Endothelial cell of umbilical vein (primary cell): ENCODE measurements around the gene BACE1-AS. TPM values are rescaled to one million over a fixed set of nuclear protein-coding genes. Genes with fewer than 3 reads are reported as not detected.

ENCODE experiments used
- BruUV-seq: library from RNA; stranded (reverse); fragments of 400-500 nt; replicated peaks from 2 replicates; lab custom pipeline; 2021; lab: Mats Ljungman, UMichigan
- CTCF ChIA-PET: fragments of 300-600, 350-600 bp; sonication (Branson Sonifier 250); formaldehyde crosslinking; loops from one replicate; lab custom pipeline; 2021; ENCODE audit warnings: antibody characterized with exemption, inconsistent platforms; lab: Charles Lee
- POLR2A ChIA-PET: fragments of 300-600, 350-600 bp; sonication (Branson Sonifier 250); formaldehyde crosslinking; loops from one replicate; lab custom pipeline; 2021; ENCODE audit warnings: antibody characterized with exemption, inconsistent platforms; lab: Charles Lee
- DNase-seq: peaks from one replicate; pipeline ENCODE4 v3.0.0-alpha.2; 2011; ENCODE audit warnings: low read depth, low spot score
- FAIRE-seq: peaks from 2 replicates; lab custom pipeline; 2011; peaks lifted over from hg19 to GRCh38; lab: Jason Lieb, UNC
- H2AFZ ChIP-seq: 2 replicates; pipeline ENCODE4 v1.6.0; 2012; ENCODE audit warnings: low read depth, low read length, control low read depth, inconsistent platforms
- H3K27ac ChIP-seq: 2 replicates; pipeline ENCODE4 v1.5.1; 2011; ENCODE audit warnings: low read depth, mild to moderate bottlenecking, control low read depth, low read length, moderate library complexity; ENCODE audit not compliant: insufficient read depth
- H3K27me3 ChIP-seq, 2 experiments: 2 replicates each; pipeline versions ENCODE4 v1.6.0 to v1.6.1; 2011; ENCODE audit warnings: low read length in 2 of 2, mixed read lengths in 1 of 2; ENCODE audit not compliant: control insufficient read depth in 2 of 2, insufficient read depth in 2 of 2
- H3K36me3 ChIP-seq, 2 experiments: 2 replicates in 1 of 2; 3 replicates in 1 of 2; pipeline ENCODE4 v1.5.1; 2011; ENCODE audit warnings: low read length in 2 of 2, mild to moderate bottlenecking in 1 of 2, moderate library complexity in 1 of 2; ENCODE audit not compliant: control insufficient read depth in 2 of 2, insufficient read depth in 2 of 2; ENCODE audit errors: extremely low read depth in 1 of 2
- H3K4me1 ChIP-seq: 3 replicates; pipeline ENCODE4 v1.5.1; 2011; ENCODE audit warnings: mild to moderate bottlenecking, low read length; ENCODE audit not compliant: control insufficient read depth, insufficient read depth; ENCODE audit errors: extremely low read depth
- H3K4me2 ChIP-seq: 2 replicates; pipeline ENCODE4 v1.6.1; 2011; ENCODE audit warnings: low read length, control low read depth, mixed read lengths; ENCODE audit not compliant: insufficient read depth
- H3K4me3 ChIP-seq, 3 experiments: fragments of 200-600 bp in 1 of 3; sonication (generic), shearing (Covaris generic) in 1 of 3; replicated peaks in 1 of 3; 2 replicates each; pipeline ENCODE4 v1.5.1; 2011 to 2016; ENCODE audit warnings: control low read depth in 3 of 3, low read length in 3 of 3, mild to moderate bottlenecking in 2 of 3, inconsistent platforms in 1 of 3, low read depth in 1 of 3, moderate library complexity in 1 of 3; ENCODE audit not compliant: insufficient read depth in 1 of 3
- H3K79me2 ChIP-seq: 2 replicates; pipeline ENCODE4 v1.6.0; 2012; ENCODE audit warnings: low read length, inconsistent platforms; ENCODE audit not compliant: control insufficient read depth, insufficient read depth
- H3K9ac ChIP-seq: replicated peaks from 2 replicates; pipeline ENCODE3; 2011; ENCODE audit warnings: low read length, control low read depth; ENCODE audit not compliant: insufficient read depth; ENCODE audit errors: extremely low read depth
- H3K9me1 ChIP-seq: replicated peaks from 3 replicates; pipeline ENCODE4 v1.6.0; 2011; ENCODE audit warnings: mild to moderate bottlenecking, low read length; ENCODE audit not compliant: control insufficient read depth, insufficient read depth; ENCODE audit errors: extremely low read depth
- H3K9me3 ChIP-seq: replicated peaks from 2 replicates; pipeline ENCODE4 v1.5.1; 2012; ENCODE audit warnings: low read length, inconsistent platforms; ENCODE audit not compliant: control insufficient read depth, insufficient read depth
- H4K20me1 ChIP-seq: replicated peaks from 2 replicates; pipeline ENCODE3; 2011; ENCODE audit warnings: mild to moderate bottlenecking, low read length; ENCODE audit not compliant: control insufficient read depth, insufficient read depth; ENCODE audit errors: extremely low read depth
- CTCF ChIP-seq, 2 donors: IDR thresholded peaks; 1 replicate in 1 of 2; 2 replicates in 1 of 2; pipeline ENCODE4 v1.5.1; 2011; ENCODE audit warnings: low read length in 2 of 2, mild to moderate bottlenecking in 2 of 2, moderate library complexity in 2 of 2, control low read depth in 1 of 2, inconsistent platforms in 1 of 2, low read depth in 1 of 2; ENCODE audit not compliant: insufficient read depth in 1 of 2; ENCODE audit errors: extremely low read depth in 1 of 2
- EZH2 ChIP-seq: IDR thresholded peaks from 2 replicates; pipeline ENCODE4 v1.6.1; 2012; ENCODE audit warnings: borderline replicate concordance, low read depth, mild to moderate bottlenecking, moderate library complexity, low read length, inconsistent platforms; ENCODE audit not compliant: severe bottlenecking
- FOS ChIP-seq: IDR thresholded peaks from 2 replicates; pipeline ENCODE4 v1.6.1; 2011; ENCODE audit warnings: mild to moderate bottlenecking, low read length, moderate library complexity, borderline replicate concordance; ENCODE audit not compliant: insufficient read depth
- JUN ChIP-seq: IDR thresholded peaks from 2 replicates; pipeline ENCODE4 v1.6.1; 2011; ENCODE audit warnings: borderline replicate concordance, low read depth; ENCODE audit not compliant: insufficient read length, insufficient read depth
- MAX ChIP-seq: IDR thresholded peaks from 2 replicates; pipeline ENCODE4 v1.6.1; 2011; ENCODE audit not compliant: insufficient read depth, insufficient read length
- MYC ChIP-seq: IDR thresholded peaks from one replicate; pipeline ENCODE4 v1.6.1; 2011; ENCODE audit warnings: mild to moderate bottlenecking, low read depth, low read length
- POLR2A ChIP-seq: IDR thresholded peaks from 2 replicates; pipeline ENCODE4 v1.6.1; 2012; ENCODE audit warnings: low read depth, mild to moderate bottlenecking, control low read depth, low read length
- POLR2AphosphoS5 ChIP-seq: IDR thresholded peaks from 2 replicates; pipeline ENCODE4 v1.6.1; 2012; ENCODE audit warnings: low read depth, mild to moderate bottlenecking, control low read depth, low read length, moderate library complexity; ENCODE audit not compliant: insufficient read depth
- dilution Hi-C: fragments of 300-500 bp; cut with MboI; formaldehyde crosslinking; loops from one replicate; pipeline ENCODE4 v1.15.0; 2019; ENCODE audit warnings: low sequenced_read_pairs; ENCODE audit not compliant: extremely low pct_ligation_motif_present
- intact Hi-C: fragments of 100-400 bp; cut with micrococcal nuclease; formaldehyde crosslinking; loops from one replicate; pipeline ENCODE4 v1.10.0; 2022
- polyA plus RNA-seq, 4 experiments: library from polyadenylated mRNA; depleted of rRNA in 3 of 4; stranded (reverse) in 3 of 4; unstranded in 1 of 4; fragments of >200 nt; gene quantifications; 2 replicates each; pipeline versions ENCODE4 v1.2.1 to v1.2.3, GENCODE V29; 2011 to 2012; ENCODE audit warnings: missing spikeins in 1 of 4
- total RNA-seq: library from RNA; stranded (reverse); gene quantifications from 2 replicates; pipeline ENCODE4 v1.2.3, GENCODE V29; 2021

BACE1-AS gene
- total and polyA plus RNA-seq, 2 donors (not counting 3 experiments of a cell fraction or from before 2014, with no cell fraction given), result 7.6 to 8.1 TPM

- TF ChIP-seq POLR2AphosphoS5, result no peak
- TF ChIP-seq MAX, result no peak
- TF ChIP-seq MYC, result no peak
- no peak for TF ChIP-seq CTCF (IDR thresholded peaks at IDR 0.05; ENCODE audit: extremely low read depth in 1 of 2, insufficient read depth in 1 of 2, low read depth in 1 of 2, low read length in 2 of 2)
- TF ChIP-seq FOS, result no peak
- no peak for TF ChIP-seq JUN
- no peak for TF ChIP-seq EZH2
- TF ChIP-seq POLR2A, result no peak
- Histone ChIP-seq H3K4me3 (no peak overlapping the region), H3K79me2 (peaks cover 11% of the 10 kb centered on the region), H3K27me3 (no peaks in the 10 kb centered on the region), H3K27ac (no peak overlapping the region), H4K20me1 (no peaks in the 10 kb centered on the region), H3K36me3 (no peaks in the 10 kb centered on the region), H3K4me2 (no peak overlapping the region), H2AFZ (no peak overlapping the region), H3K9ac (no peak overlapping the region), H3K9me1 (no peaks in the 10 kb centered on the region), H3K9me3 (no peaks in the 10 kb centered on the region), H3K4me1 (peaks cover 12% of the 10 kb centered on the region)
- ChIA-PET POLR2A (no interaction called here), CTCF (interaction anchor here (1.3 kb wide), 1 partner anchor 12 kb away, joined by 3 read pairs; no protein-coding TSS in a partner anchor)
- intact Hi-C loops, result no loop called here
- dilution Hi-C loops, result no loop called here
- DNase-seq (no peak), FAIRE-seq (no peak)
- BruUV-seq, result no TSS peak
Measured at GRCh38 chr11:117313828-117314768, 23.0 kb downstream of the BACE1-AS start.
